HUES48 (cell line): ENCODE measurements around the gene WDR20.
"Not testable (repeated sequence)": the region's sequence is repeated elsewhere in the genome, so short reads cannot be mapped to it uniquely, and the experiment has no call there.

Experiments
- H3K27ac ChIP-seq: one replicate; pipeline ENCODE4 v1.7.0; 2013; ENCODE audit warnings: low read depth, low read length, inconsistent platforms
- H3K27me3 ChIP-seq: 2 replicates; pipeline ENCODE4 v1.6.1; 2013; ENCODE audit warnings: mild to moderate bottlenecking, low read length; ENCODE audit not compliant: control insufficient read depth, insufficient read depth
- H3K36me3 ChIP-seq: 2 replicates; pipeline ENCODE4 v1.6.1; 2013; ENCODE audit warnings: low read length; ENCODE audit not compliant: control insufficient read depth, insufficient read depth
- H3K4me1 ChIP-seq: 2 replicates; pipeline ENCODE4 v1.6.1; 2013; ENCODE audit warnings: mild to moderate bottlenecking, low read length; ENCODE audit not compliant: control insufficient read depth, insufficient read depth
- H3K4me3 ChIP-seq: 2 replicates; pipeline ENCODE4 v1.5.1; 2013; ENCODE audit warnings: mild to moderate bottlenecking, low read depth, low read length
- H3K9ac ChIP-seq: 2 replicates; pipeline ENCODE4 v1.6.1; 2013; ENCODE audit warnings: mild to moderate bottlenecking, low read depth, low read length, moderate library complexity
- H3K9me3 ChIP-seq: 2 replicates; pipeline ENCODE4 v1.6.1; 2013; ENCODE audit warnings: low read length; ENCODE audit not compliant: control insufficient read depth, insufficient read depth

The WDR20 gene

GRCh38 chr14:102170061-102170460 is 30.4 kb downstream of the WDR20 start:
- Histone ChIP-seq H3K27me3 (no peaks in the 10 kb centered on the region), H3K27ac (no peak overlapping the region), H3K9me3 (no peaks in the 10 kb centered on the region; the same call in 1 of the 2 replicates), H3K4me3 (no peak overlapping the region), H3K36me3 (no peaks in the 10 kb centered on the region), H3K4me1 (no peaks in the 10 kb centered on the region), H3K9ac (no peak overlapping the region)

DNA sequence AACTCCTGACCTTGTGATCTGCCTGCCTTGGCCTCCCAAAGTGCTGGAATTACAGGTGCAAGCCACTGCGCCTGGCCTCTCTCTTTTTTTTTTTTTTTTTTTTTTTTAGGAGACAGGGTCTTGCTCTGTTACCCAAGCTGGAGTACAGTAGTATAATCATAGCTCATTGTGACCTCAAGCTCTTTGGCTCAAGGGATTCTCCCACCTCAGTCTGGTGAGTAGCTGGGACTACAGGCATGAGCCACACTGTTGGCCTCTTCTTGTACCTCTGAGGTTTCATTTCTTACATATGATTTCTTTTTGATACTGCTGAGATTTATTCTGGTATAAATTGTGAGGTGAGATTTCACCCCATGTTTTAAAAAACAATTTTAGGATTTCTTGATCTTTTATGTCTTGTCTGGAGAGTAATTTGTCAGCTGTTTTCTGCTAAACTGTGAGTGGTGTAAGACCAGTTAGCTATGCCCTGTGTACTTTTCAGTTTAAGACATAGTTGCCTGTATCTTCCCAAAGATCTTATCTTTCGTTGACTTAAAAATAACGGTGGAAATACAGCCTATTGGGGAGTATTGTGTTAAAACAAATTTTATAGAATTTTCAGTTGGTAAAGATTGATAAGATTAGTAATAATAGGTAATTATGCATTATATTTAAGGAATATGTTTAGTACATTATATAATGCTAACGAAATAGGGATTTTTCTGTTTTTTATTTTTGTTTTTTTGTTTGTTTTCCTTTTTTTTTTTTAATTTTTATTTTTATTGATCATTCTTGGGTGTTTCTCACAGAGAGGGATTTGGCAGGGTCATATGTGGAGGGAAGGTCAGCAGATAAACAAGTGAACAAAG is 31.7 kb downstream of the WDR20 start:
- Histone ChIP-seq H3K9ac (no peak overlapping the region), H3K27ac (peak overlapping the region; percentile 57), H3K36me3 (no peaks in the 10 kb centered on the region), H3K27me3 (no peaks in the 10 kb centered on the region), H3K4me1 (no peaks in the 10 kb centered on the region), H3K9me3 (no peaks in the 10 kb centered on the region; the same call in 1 of the 2 replicates), H3K4me3 (no peak overlapping the region)

GRCh38 chr14:102172021-102172272 is 32.2 kb downstream of the WDR20 start:
- not testable (repeated sequence) for H3K9me3 ChIP-seq, H3K27me3 ChIP-seq, H3K36me3 ChIP-seq, H3K9ac ChIP-seq, H3K4me1 ChIP-seq, H3K27ac ChIP-seq, H3K4me3 ChIP-seq

- H3K27me3 ChIP-seq = not testable (repeated sequence)
Observed at GRCh38 chr14:102172721-102173120, 33.0 kb downstream of the WDR20 start.

GRCh38 chr14:102177161-102177560 is 37.5 kb downstream of the WDR20 start:
- no peaks in the 10 kb centered on the region for H3K36me3 ChIP-seq
- H3K9me3 ChIP-seq = no peaks in the 10 kb centered on the region; the same call in 1 of the 2 replicates
- no peak overlapping the region for H3K9ac ChIP-seq
- no peak overlapping the region for H3K27ac ChIP-seq
- H3K4me3 ChIP-seq = no peak overlapping the region
- H3K27me3 ChIP-seq = no peaks in the 10 kb centered on the region
- peaks cover 12% of the 10 kb centered on the region; the same call in 1 of the 2 replicates for H3K4me1 ChIP-seq

More at GRCh38 chr14:102172721-102173120, 33.0 kb downstream of the WDR20 start:
- H3K36me3 ChIP-seq, H3K4me1 ChIP-seq, H3K4me3 ChIP-seq, H3K9ac ChIP-seq, H3K9me3 ChIP-seq, H3K27ac ChIP-seq: not testable (repeated sequence)

DNA sequence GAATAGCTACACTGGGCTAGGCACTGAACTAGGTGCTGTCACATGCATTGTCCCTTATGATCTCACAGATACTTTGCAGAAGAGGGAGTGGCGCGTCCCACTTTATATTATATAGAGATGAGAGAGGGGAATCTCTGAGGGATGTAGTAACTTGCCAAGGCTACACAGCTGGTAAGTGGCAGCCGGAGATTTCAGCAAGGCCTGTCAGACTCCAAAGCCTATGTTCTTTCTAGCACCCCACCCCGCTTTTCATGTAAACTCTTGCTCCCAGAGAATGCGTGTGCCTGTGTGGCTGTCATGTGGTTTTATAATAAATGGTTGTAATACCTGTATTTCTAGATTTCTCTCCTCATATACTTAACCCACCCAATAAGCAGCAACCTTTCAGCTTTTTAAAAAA is 39.1 kb downstream of the WDR20 start:
- Histone ChIP-seq H3K9ac (no peak overlapping the region), H3K4me3 (no peak overlapping the region), H3K36me3 (no peaks in the 10 kb centered on the region), H3K4me1 (peaks cover 21% of the 10 kb centered on the region), H3K9me3 (no peaks in the 10 kb centered on the region), H3K27ac (no peak overlapping the region), H3K27me3 (no peaks in the 10 kb centered on the region)

DNA sequence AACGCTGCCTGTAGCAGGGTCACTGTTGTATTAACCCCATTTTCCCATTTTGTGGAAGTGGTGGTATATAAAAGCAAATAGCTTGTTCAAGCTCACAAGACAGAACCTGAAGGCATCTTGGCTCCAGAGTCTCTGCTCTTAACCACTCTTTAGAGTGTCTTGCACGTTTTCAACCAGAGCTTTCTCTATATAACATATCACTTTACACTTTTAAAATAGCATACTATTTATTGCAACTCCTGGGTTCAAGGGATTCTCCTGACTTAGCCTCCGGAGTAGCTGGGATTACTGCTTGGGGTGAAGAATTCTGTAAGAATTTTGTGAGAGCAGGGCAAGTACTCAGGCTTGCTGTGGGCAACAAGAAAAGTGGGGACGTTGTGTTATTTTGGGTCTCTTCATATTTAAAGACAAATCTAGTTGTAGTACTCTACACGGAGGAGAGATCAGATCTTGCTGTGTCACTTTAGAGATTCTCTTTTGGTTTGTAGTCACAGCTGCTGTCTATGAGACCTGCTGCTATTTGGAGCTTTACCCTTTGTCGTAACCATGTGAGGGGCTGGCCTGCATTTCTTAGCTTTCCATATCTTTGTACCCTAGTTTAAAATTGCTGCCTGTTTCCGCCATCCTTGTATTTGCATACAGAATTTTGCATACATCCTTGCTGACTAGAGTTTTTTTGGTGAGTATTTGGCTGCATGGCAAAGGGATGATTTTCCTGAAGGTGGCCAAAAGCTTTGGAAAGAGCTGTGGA is 40.7 kb downstream of the WDR20 start:
- H3K4me3 ChIP-seq = no peak overlapping the region
- no peaks in the 10 kb centered on the region for H3K27me3 ChIP-seq
- H3K4me1 ChIP-seq = peaks cover 25% of the 10 kb centered on the region
- H3K9me3 ChIP-seq = no peaks in the 10 kb centered on the region
- H3K9ac ChIP-seq = no peak overlapping the region; the same call in 1 of the 2 replicates
- H3K27ac ChIP-seq = peak overlapping the region; percentile 29
- no peaks in the 10 kb centered on the region for H3K36me3 ChIP-seq

DNA sequence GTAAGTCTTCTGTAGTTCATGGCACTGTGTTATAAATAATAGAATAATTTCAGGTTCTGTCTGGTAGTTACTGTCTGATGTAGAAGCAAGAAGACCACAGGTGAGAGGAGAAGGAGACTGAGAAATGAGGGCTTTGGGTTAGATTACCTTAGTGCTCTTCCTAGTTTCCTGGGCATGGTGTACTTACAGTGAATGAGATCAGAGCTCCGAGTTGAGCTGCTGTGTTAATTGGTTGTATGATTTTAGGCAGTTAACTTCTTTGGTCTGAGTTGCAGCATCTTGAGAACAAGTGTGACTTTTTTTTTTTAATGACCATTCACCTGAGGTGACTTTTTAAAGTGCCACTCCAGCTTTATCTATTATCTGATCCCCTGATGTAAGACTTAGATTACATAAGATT is 41.5 kb downstream of the WDR20 start:
- Histone ChIP-seq H3K36me3 (no peaks in the 10 kb centered on the region), H3K4me1 (peaks cover 25% of the 10 kb centered on the region), H3K9ac (no peak overlapping the region), H3K27me3 (no peaks in the 10 kb centered on the region), H3K27ac (peak overlapping the region; percentile 29), H3K4me3 (no peak overlapping the region), H3K9me3 (no peaks in the 10 kb centered on the region)

- Histone ChIP-seq H3K9ac (no peak overlapping the region), H3K4me3 (no peak overlapping the region), H3K27me3 (no peaks in the 10 kb centered on the region), H3K4me1 (peaks cover 29% of the 10 kb centered on the region), H3K27ac (no peak overlapping the region), H3K36me3 (no peaks in the 10 kb centered on the region), H3K9me3 (no peaks in the 10 kb centered on the region)
Observed at GRCh38 chr14:102182190-102182589, 42.5 kb downstream of the WDR20 start.

- no peak overlapping the region for H3K9ac ChIP-seq
- no peak overlapping the region for H3K4me3 ChIP-seq
Observed at GRCh38 chr14:102182936-102183619, 43.4 kb downstream of the WDR20 start.

GRCh38 chr14:102183886-102184285 is 44.2 kb downstream of the WDR20 start:
- H3K27me3 ChIP-seq = no peaks in the 10 kb centered on the region
- H3K9me3 ChIP-seq = no peaks in the 10 kb centered on the region
- no peak overlapping the region for H3K9ac ChIP-seq
- H3K4me3 ChIP-seq = no peak overlapping the region
- no peaks in the 10 kb centered on the region for H3K36me3 ChIP-seq
- peaks cover 30% of the 10 kb centered on the region for H3K4me1 ChIP-seq
- H3K27ac ChIP-seq = no peak overlapping the region

More at GRCh38 chr14:102182936-102183619, 43.4 kb downstream of the WDR20 start:
- Histone ChIP-seq H3K9me3 (no peaks in the 10 kb centered on the region), H3K4me1 (peaks cover 30% of the 10 kb centered on the region), H3K27me3 (no peaks in the 10 kb centered on the region), H3K27ac (no peak overlapping the region), H3K36me3 (no peaks in the 10 kb centered on the region)
